Lower leg skin (tissue), 3 donors: ENCODE data around the gene RNF7.
"Not testable (repeated sequence)": the region's sequence is repeated elsewhere in the genome, so short reads cannot be mapped to it uniquely, and the experiment has no call there.

Experiments
- CTCF ChIP-seq, 3 donors: fragments of 450-650 bp; IDR thresholded peaks; one replicate each; pipeline ENCODE4 v1.5.1; 2016; ENCODE audit warnings: antibody characterized with exemption in 3 of 3, mild to moderate bottlenecking in 3 of 3, moderate library complexity in 2 of 3
- POLR2A ChIP-seq, 2 donors: fragments of 450-650 bp; IDR thresholded peaks; one replicate each; pipeline ENCODE4 v1.6.1; 2016 to 2017; ENCODE audit warnings: antibody characterized with exemption in 2 of 2, mild to moderate bottlenecking in 1 of 2, moderate library complexity in 1 of 2

GRCh38 chr3:141692973-141693372 is 45.1 kb upstream of the RNF7 start:
- not testable (repeated sequence) for TF ChIP-seq CTCF, POLR2A (IDR thresholded peaks at IDR 0.05)
